ENCODE measurements around the gene OR2L3.
"Not testable (repeated sequence)": the region's sequence is repeated elsewhere in the genome, so short reads cannot be mapped to it uniquely, and the experiment has no call there.

Gene OR2L3

GRCh38 chr1:248055261-248055660 is 8.6 kb downstream of the OR2L3 start:
- H3K4me3 ChIP-seq (ENCODE audit: low read depth, low read length): no peak overlapping the region
- H3K27ac ChIP-seq (ENCODE audit: low read depth, low read length): no peak overlapping the region
- H3K9ac ChIP-seq (ENCODE audit: low read length): no peak overlapping the region
- peaks cover 19% of the 10 kb centered on the region for H3K9me3 ChIP-seq (ENCODE audit: control insufficient read depth, insufficient read depth, low read depth, low read length)
- H3K27me3 ChIP-seq (ENCODE audit: control insufficient read depth, insufficient read depth, low read length): no peaks in the 10 kb centered on the region
- no peaks in the 10 kb centered on the region for H3K36me3 ChIP-seq (ENCODE audit: control insufficient read depth, insufficient read depth, low read length)
- H3K4me1 ChIP-seq (ENCODE audit: control insufficient read depth, insufficient read depth, low read length): no peaks in the 10 kb centered on the region

- Histone ChIP-seq H3K9ac (ENCODE audit: low read length) (no peak overlapping the region), H3K27ac (ENCODE audit: low read depth, low read length) (no peak overlapping the region), H3K27me3 (ENCODE audit: control insufficient read depth, insufficient read depth, low read length) (no peaks in the 10 kb centered on the region), H3K36me3 (ENCODE audit: control insufficient read depth, insufficient read depth, low read length) (no peaks in the 10 kb centered on the region), H3K9me3 (ENCODE audit: control insufficient read depth, insufficient read depth, low read depth, low read length) (peaks cover 22% of the 10 kb centered on the region; the same call in 1 of the 2 replicates), H3K4me3 (ENCODE audit: low read depth, low read length) (no peak overlapping the region), H3K4me1 (ENCODE audit: control insufficient read depth, insufficient read depth, low read length) (no peaks in the 10 kb centered on the region)
Observed at GRCh38 chr1:248065071-248065470, 18.4 kb downstream of the OR2L3 start.

- no peak overlapping the region for H3K27ac ChIP-seq (ENCODE audit: low read depth, low read length)
Observed at GRCh38 chr1:248065604-248066003, 19.0 kb downstream of the OR2L3 start.

GRCh38 chr1:248083864-248084263 is 37.2 kb downstream of the OR2L3 start:
- not testable (repeated sequence) for H3K36me3 ChIP-seq (ENCODE audit: control insufficient read depth, insufficient read depth, low read length); H3K9ac ChIP-seq (ENCODE audit: low read length); H3K4me3 ChIP-seq (ENCODE audit: low read depth, low read length); H3K27ac ChIP-seq (ENCODE audit: low read depth, low read length); H3K4me1 ChIP-seq (ENCODE audit: control insufficient read depth, insufficient read depth, low read length); H3K27me3 ChIP-seq (ENCODE audit: control insufficient read depth, insufficient read depth, low read length)
- peaks cover 21% of the 10 kb centered on the region; the same call in 1 of the 2 replicates for H3K9me3 ChIP-seq (ENCODE audit: control insufficient read depth, insufficient read depth, low read depth, low read length)

More at GRCh38 chr1:248065604-248066003, 19.0 kb downstream of the OR2L3 start:
- Histone ChIP-seq H3K36me3 (ENCODE audit: control insufficient read depth, insufficient read depth, low read length) (no peaks in the 10 kb centered on the region), H3K27me3 (ENCODE audit: control insufficient read depth, insufficient read depth, low read length) (no peaks in the 10 kb centered on the region), H3K9me3 (ENCODE audit: control insufficient read depth, insufficient read depth, low read depth, low read length) (peaks cover 22% of the 10 kb centered on the region; the same call in 1 of the 2 replicates), H3K4me3 (ENCODE audit: low read depth, low read length) (no peak overlapping the region), H3K9ac (ENCODE audit: low read length) (no peak overlapping the region), H3K4me1 (ENCODE audit: control insufficient read depth, insufficient read depth, low read length) (no peaks in the 10 kb centered on the region)

GRCh38 chr1:248094884-248095283 is 48.2 kb downstream of the OR2L3 start, which contains the start of gene OR2L13:
Gene OR2L13, plus strand, starts transcription at chr1:248095184. Its CDS starts 4,192 bp downstream, at chr1:248099376.
- H3K4me1 ChIP-seq (ENCODE audit: control insufficient read depth, insufficient read depth, low read length): no peaks in the 10 kb centered on the region
- H3K4me3 ChIP-seq (ENCODE audit: low read depth, low read length): no peak within 1 kb of the TSS
- no peaks in the 10 kb centered on the region for H3K27me3 ChIP-seq (ENCODE audit: control insufficient read depth, insufficient read depth, low read length)
- no peaks in the 10 kb centered on the region for H3K36me3 ChIP-seq (ENCODE audit: control insufficient read depth, insufficient read depth, low read length)
- no peak within 1 kb of the TSS for H3K9ac ChIP-seq (ENCODE audit: low read length)
- H3K9me3 ChIP-seq (ENCODE audit: control insufficient read depth, insufficient read depth, low read depth, low read length): peaks cover 37% of the 10 kb centered on the region; the same call in 1 of the 2 replicates
- H3K27ac ChIP-seq (ENCODE audit: low read depth, low read length): no peak within 1 kb of the TSS

- Histone ChIP-seq H3K4me1 (ENCODE audit: control insufficient read depth, insufficient read depth, low read length) (no peaks in the 10 kb centered on the region), H3K36me3 (ENCODE audit: control insufficient read depth, insufficient read depth, low read length) (no peaks in the 10 kb centered on the region), H3K4me3 (ENCODE audit: low read depth, low read length) (no peak overlapping the region), H3K27ac (ENCODE audit: low read depth, low read length) (no peak overlapping the region), H3K27me3 (ENCODE audit: control insufficient read depth, insufficient read depth, low read length) (no peaks in the 10 kb centered on the region), H3K9ac (ENCODE audit: low read length) (no peak overlapping the region), H3K9me3 (ENCODE audit: control insufficient read depth, insufficient read depth, low read depth, low read length) (peaks cover 44% of the 10 kb centered on the region; the same call in 1 of the 2 replicates)
Observed at GRCh38 chr1:248098529-248098928, 51.9 kb downstream of the OR2L3 start.

GRCh38 chr1:248102847-248103246 is 56.2 kb downstream of the OR2L3 start:
- Histone ChIP-seq H3K9ac (ENCODE audit: low read length) (no peak overlapping the region), H3K36me3 (ENCODE audit: control insufficient read depth, insufficient read depth, low read length) (no peaks in the 10 kb centered on the region), H3K27ac (ENCODE audit: low read depth, low read length) (no peak overlapping the region), H3K27me3 (ENCODE audit: control insufficient read depth, insufficient read depth, low read length) (no peaks in the 10 kb centered on the region), H3K4me3 (ENCODE audit: low read depth, low read length) (no peak overlapping the region), H3K4me1 (ENCODE audit: control insufficient read depth, insufficient read depth, low read length) (no peaks in the 10 kb centered on the region), H3K9me3 (ENCODE audit: control insufficient read depth, insufficient read depth, low read depth, low read length) (peaks cover 58% of the 10 kb centered on the region; the same call in 1 of the 2 replicates)

- no peak overlapping the region for H3K27ac ChIP-seq (ENCODE audit: low read depth, low read length)
- no peaks in the 10 kb centered on the region for H3K27me3 ChIP-seq (ENCODE audit: control insufficient read depth, insufficient read depth, low read length)
- no peak overlapping the region for H3K9ac ChIP-seq (ENCODE audit: low read length)
- H3K4me3 ChIP-seq (ENCODE audit: low read depth, low read length): no peak overlapping the region
- H3K36me3 ChIP-seq (ENCODE audit: control insufficient read depth, insufficient read depth, low read length): no peaks in the 10 kb centered on the region
- H3K4me1 ChIP-seq (ENCODE audit: control insufficient read depth, insufficient read depth, low read length): no peaks in the 10 kb centered on the region
- peaks cover 57% of the 10 kb centered on the region for H3K9me3 ChIP-seq (ENCODE audit: control insufficient read depth, insufficient read depth, low read depth, low read length)
Observed at GRCh38 chr1:248111157-248111556, 64.5 kb downstream of the OR2L3 start.

Data from HUES6 (cell line).